ENCODE results near the gene UMOD.

UMOD gene

GRCh38 chr16:20308266-20308665 lies 44.2 kb downstream of the UMOD start:
- DNase-seq (ENCODE audit: low read depth), result no peak
- H3K4me3 ChIP-seq (ENCODE audit: low read depth, low read length), result no peak overlapping the region

- no peak overlapping the region for H3K4me3 ChIP-seq (ENCODE audit: low read depth, low read length)
- no peak for DNase-seq (ENCODE audit: low read depth)
Observed at GRCh38 chr16:20307791-20308190, 44.7 kb downstream of the UMOD start.

- H3K4me3 ChIP-seq (ENCODE audit: low read depth, low read length), result no peak overlapping the region
- no peak for DNase-seq (ENCODE audit: low read depth)
Observed at GRCh38 chr16:20307240-20307671, 45.3 kb downstream of the UMOD start.

GRCh38 chr16:20306401-20306800 lies 46.1 kb downstream of the UMOD start:
- no peak for DNase-seq (ENCODE audit: low read depth)
- H3K4me3 ChIP-seq (ENCODE audit: low read depth, low read length), result no peak overlapping the region

GRCh38 chr16:20303012-20303411 lies 49.5 kb downstream of the UMOD start:
- DNase-seq (ENCODE audit: low read depth), result no peak
- H3K4me3 ChIP-seq (ENCODE audit: low read depth, low read length), result no peak overlapping the region

GRCh38 chr16:20302389-20302788 lies 50.1 kb downstream of the UMOD start:
- H3K4me3 ChIP-seq (ENCODE audit: low read depth, low read length), result no peak overlapping the region
- DNase-seq (ENCODE audit: low read depth), result no peak

- no peak for DNase-seq (ENCODE audit: low read depth)
- no peak overlapping the region for H3K4me3 ChIP-seq (ENCODE audit: low read depth, low read length)
Observed at GRCh38 chr16:20301840-20302239, 50.7 kb downstream of the UMOD start.

GRCh38 chr16:20300312-20301097 lies 52.0 kb downstream of the UMOD start:
- H3K4me3 ChIP-seq (ENCODE audit: low read depth, low read length), result no peak overlapping the region
- DNase-seq (ENCODE audit: low read depth), result peak; percentile 6

DNA sequence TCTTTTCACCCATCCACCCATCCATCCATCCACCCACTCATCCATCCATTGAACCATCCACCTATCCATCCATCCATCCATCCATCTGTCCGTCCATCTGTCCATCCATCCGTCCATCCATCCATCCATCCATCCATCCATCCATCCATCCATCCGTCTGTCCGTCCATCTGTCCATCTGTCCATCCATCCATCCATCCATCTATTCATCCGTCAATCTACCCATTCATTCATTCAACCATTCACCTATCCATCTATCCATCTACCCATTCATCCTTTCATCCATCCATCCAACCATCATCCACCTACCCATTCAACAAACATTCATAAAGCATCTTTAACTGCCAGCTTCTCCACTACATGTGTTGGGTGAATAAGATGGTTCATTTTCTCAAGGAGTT lies 54.1 kb downstream of the UMOD start:
- DNase-seq (ENCODE audit: low read depth), result no peak
- H3K4me3 ChIP-seq (ENCODE audit: low read depth, low read length), result no peak overlapping the region

- no peak for DNase-seq (ENCODE audit: low read depth)
- no peak overlapping the region for H3K4me3 ChIP-seq (ENCODE audit: low read depth, low read length)
Observed at GRCh38 chr16:20291208-20292206, 61.0 kb downstream of the UMOD start.

DNA sequence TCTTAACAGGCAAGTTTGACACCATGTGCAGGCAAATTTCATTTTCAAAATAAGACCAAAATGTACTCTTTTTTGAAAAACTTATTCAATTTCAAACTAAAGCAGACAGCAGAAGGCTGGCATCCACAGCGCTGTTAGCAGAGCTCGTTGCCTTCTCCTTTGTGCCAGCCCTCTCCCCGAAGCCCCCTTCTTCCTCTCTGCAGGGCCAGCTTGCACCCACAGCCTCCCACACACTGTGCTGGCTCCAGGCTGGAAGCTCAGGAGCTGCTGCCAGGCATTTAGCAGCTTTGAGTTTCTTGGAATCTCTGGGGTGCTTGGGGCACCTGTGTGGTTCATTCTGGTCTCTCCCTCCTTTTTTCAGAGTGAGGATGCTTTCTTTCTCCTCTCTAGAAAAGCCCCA lies 62.9 kb downstream of the UMOD start:
- DNase-seq (ENCODE audit: low read depth), result no peak

GRCh38 chr16:20285993-20286499 lies 66.5 kb downstream of the UMOD start:
- no peak overlapping the region for H3K4me3 ChIP-seq (ENCODE audit: low read depth, low read length)
- no peak for DNase-seq (ENCODE audit: low read depth)

More for the DNA sequence above, 62.9 kb downstream of the UMOD start:
- H3K4me3 ChIP-seq (ENCODE audit: low read depth, low read length), result no peak overlapping the region
